HL-60 (cell line): ENCODE results near the gene MTCL1.

Experiments
- DNase-seq, 2 experiments: peaks; one replicate each; pipeline ENCODE4 v3.0.0-alpha.2; 2010 to 2020; ENCODE audit warnings: low read depth in 1 of 2, low spot score in 1 of 2
- H3K27ac ChIP-seq: fragments of 250-450 bp; sonication (Bioruptor Pico); replicated peaks from 2 replicates; pipeline ENCODE4 v1.5.1; 2020; ENCODE audit warnings: mild to moderate bottlenecking, moderate library complexity
- H3K27me3 ChIP-seq: fragments of 250-450 bp; sonication (Bioruptor Pico); 2 replicates; pipeline ENCODE4 v1.5.1; 2021; ENCODE audit warnings: mild to moderate bottlenecking, moderate library complexity; ENCODE audit not compliant: insufficient read depth, poor library complexity, severe bottlenecking
- H3K4me3 ChIP-seq: replicated peaks from 2 replicates; pipeline ENCODE4 v1.5.1; 2011; ENCODE audit warnings: mild to moderate bottlenecking, control low read depth, low read length; ENCODE audit not compliant: insufficient read depth
- GABPA ChIP-seq: IDR thresholded peaks from 2 replicates; pipeline ENCODE4 v1.6.1; 2012; ENCODE audit warnings: low read depth
- POLR2AphosphoS5 ChIP-seq: IDR thresholded peaks from 2 replicates; pipeline ENCODE4 v1.6.1; 2012; ENCODE audit warnings: low read depth
- REST ChIP-seq: IDR thresholded peaks from 2 replicates; pipeline ENCODE4 v1.6.1; 2012; ENCODE audit warnings: low read depth; ENCODE audit not compliant: insufficient replicate concordance
- SPI1 ChIP-seq: IDR thresholded peaks from 2 replicates; pipeline ENCODE4 v1.6.1; 2012; ENCODE audit warnings: low read depth, mild to moderate bottlenecking, borderline replicate concordance
- TF ChIP-seq, protein P1 (sequence below): IDR thresholded peaks from one replicate; pipeline ENCODE4 v1.5.1; 2011; ENCODE audit warnings: low read length, control low read depth, inconsistent platforms; ENCODE audit not compliant: insufficient read depth

Gene MTCL1

DNA sequence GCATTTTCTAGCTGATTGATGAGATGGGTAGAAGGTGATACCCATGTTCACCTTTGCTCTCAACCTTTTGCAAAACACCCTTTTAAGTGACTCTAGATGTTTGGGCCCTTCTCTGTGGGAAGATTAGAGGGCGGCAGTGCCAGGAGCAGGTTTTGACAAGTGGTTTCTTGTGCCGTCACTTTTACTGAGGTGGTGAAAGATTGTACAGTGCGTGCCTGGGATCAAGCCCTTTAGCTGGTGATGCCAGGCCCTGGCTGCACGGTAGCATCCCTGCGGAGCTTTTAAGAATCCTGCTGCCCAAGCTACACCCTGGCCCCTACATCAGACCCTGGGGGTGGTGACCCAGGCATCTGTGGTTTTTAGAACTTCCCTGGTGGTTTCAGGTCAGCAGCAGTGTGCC is 29.1 kb downstream of the MTCL1 start:
- no peak overlapping the region for H3K4me3 ChIP-seq
- H3K27ac ChIP-seq = no peak overlapping the region
- TF ChIP-seq SPI1 (no peak), REST (no peak), GABPA (no peak), POLR2AphosphoS5 (no peak)
- TF ChIP-seq, protein P1, sequence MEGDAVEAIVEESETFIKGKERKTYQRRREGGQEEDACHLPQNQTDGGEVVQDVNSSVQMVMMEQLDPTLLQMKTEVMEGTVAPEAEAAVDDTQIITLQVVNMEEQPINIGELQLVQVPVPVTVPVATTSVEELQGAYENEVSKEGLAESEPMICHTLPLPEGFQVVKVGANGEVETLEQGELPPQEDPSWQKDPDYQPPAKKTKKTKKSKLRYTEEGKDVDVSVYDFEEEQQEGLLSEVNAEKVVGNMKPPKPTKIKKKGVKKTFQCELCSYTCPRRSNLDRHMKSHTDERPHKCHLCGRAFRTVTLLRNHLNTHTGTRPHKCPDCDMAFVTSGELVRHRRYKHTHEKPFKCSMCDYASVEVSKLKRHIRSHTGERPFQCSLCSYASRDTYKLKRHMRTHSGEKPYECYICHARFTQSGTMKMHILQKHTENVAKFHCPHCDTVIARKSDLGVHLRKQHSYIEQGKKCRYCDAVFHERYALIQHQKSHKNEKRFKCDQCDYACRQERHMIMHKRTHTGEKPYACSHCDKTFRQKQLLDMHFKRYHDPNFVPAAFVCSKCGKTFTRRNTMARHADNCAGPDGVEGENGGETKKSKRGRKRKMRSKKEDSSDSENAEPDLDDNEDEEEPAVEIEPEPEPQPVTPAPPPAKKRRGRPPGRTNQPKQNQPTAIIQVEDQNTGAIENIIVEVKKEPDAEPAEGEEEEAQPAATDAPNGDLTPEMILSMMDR = no peak
- H3K27me3 ChIP-seq = peaks cover 9% of the 10 kb centered on the region
- no peak for DNase-seq

DNA sequence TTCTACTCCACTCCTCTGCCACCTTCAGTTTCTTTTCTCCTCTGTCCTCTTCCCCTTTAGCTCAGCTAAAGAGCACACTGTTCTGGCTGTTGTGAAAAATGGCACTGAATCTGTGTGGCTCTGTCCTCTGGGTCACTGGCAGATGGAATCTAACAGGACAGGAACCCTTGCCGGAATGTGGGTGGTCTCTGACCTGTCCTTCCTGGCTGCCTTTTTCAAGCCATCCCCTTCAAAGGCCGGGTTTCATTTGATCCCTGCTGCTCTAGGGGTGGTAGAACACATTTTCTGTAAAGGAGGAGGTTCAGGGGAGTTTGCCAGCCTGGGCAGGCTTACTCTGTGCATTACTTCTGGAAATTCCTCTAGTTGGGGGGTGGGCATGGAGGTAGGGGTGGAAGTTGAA is 29.9 kb downstream of the MTCL1 start:
- no peak overlapping the region for H3K4me3 ChIP-seq
- peaks cover 9% of the 10 kb centered on the region for H3K27me3 ChIP-seq
- TF ChIP-seq, protein P1 = no peak
- no peak for TF ChIP-seq POLR2AphosphoS5
- TF ChIP-seq GABPA = no peak
- TF ChIP-seq SPI1 = no peak
- no peak for TF ChIP-seq REST
- DNase-seq = no peak
- H3K27ac ChIP-seq = no peak overlapping the region

DNA sequence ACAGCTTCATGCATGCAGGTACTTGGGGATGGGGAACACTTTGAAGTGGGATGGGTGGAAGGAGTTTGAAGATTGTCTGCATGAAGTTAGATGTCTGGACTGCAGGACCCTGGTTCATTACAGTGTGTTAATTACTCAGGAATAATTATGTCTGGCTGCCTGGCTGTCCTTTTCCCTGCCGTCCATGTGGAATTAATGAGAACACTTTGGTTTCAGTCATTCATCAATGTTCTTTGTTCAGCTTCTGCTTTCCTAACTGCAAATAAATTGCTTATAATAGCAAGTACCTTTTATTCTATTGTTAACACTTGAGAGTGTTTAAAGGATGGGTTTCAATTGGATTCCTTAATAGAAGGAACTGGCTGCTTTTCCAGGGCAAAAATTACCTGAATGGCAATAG is 35.8 kb downstream of the MTCL1 start:
- Histone ChIP-seq H3K27me3 (peaks cover under 1% of the 10 kb centered on the region), H3K4me3 (no peak overlapping the region), H3K27ac (no peak overlapping the region)
- TF ChIP-seq GABPA = no peak
- no peak for TF ChIP-seq POLR2AphosphoS5
- DNase-seq = no peak

DNA sequence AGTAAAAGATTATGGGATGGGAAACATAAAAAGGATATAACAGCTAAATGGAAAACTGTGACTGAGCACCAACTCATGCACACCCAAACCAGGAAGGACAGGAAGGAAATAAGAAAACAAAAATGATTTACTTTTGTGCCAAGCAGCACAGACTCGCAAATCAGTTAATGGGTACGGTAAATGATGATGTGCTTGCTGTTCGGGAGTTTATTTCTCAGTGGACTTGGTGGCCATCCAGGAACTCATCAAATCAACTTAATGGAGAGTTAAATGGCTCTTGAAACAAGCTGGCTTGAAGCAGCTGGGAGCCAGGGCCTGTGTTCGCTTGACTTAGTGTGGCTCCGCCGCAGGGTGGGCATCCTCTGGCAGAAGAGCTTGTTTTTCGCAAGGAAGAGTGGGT is 36.2 kb downstream of the MTCL1 start:
- H3K27me3 ChIP-seq = no peaks in the 10 kb centered on the region
- no peak overlapping the region for H3K4me3 ChIP-seq
- no peak overlapping the region for H3K27ac ChIP-seq
- no peak for DNase-seq
- TF ChIP-seq REST = no peak
- no peak for TF ChIP-seq SPI1
- TF ChIP-seq GABPA = no peak
- TF ChIP-seq POLR2AphosphoS5 = no peak
- TF ChIP-seq, protein P1 = no peak
